Measurements from ENCODE around the gene VAT1.

Gene VAT1

DNA sequence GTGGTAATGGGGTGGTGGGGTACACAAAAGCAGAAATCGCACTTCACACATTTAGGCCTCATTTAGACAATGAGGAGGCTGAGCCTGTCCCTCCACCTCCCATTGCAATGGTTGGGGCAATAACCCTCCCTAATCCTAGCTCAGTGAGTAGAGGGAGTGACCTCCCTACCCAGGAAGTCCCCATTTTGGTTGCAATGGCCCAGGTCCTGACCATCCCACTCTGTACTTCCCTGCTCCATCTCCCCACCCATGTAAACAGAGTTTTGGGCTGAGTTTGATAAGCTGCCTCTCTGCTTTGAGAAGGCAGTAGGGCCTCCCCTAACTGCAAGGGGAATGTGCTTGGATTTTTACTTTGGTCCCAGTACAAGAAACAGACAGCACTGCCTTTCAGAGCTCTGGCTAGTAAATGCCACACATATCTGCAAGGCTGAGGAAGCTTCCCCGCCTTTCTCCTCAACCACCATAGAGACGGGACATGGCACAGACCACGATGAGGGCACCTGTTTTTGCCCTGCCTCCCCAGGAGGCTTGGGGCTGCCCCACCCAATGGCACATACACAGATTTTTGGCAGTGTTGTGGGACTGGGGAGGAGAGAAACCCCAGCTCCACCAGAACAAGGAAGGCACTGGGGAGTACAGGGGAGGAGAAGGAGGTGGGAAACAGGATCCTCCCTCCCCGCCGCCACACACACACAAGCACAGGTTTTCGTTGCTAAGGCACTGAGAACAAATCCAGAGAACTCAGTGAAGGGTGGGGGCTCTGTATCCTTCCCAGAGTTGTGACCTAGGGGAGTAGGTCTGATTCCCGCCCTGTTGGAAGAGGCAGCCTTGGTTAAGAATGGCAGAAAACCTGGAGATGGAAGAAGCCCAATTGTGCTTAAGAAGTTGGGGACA lies 7.3 kb downstream of the VAT1 start:
- Histone ChIP-seq H3K27me3 (replicated peaks) (no peaks in the 10 kb centered on the region), H3K27ac (no peak overlapping the region), H3K4me3 (ENCODE audit: low read depth, low read length) (no peak overlapping the region), H3K36me3 (replicated peaks) (peaks cover 50% of the 10 kb centered on the region)
- no peak for DNase-seq
- in situ Hi-C loops (cut with HindIII; ENCODE audit: low pct_ligation_motif_present, low sequenced_read_pairs) = no loop called here
- TF ChIP-seq, protein P1, sequence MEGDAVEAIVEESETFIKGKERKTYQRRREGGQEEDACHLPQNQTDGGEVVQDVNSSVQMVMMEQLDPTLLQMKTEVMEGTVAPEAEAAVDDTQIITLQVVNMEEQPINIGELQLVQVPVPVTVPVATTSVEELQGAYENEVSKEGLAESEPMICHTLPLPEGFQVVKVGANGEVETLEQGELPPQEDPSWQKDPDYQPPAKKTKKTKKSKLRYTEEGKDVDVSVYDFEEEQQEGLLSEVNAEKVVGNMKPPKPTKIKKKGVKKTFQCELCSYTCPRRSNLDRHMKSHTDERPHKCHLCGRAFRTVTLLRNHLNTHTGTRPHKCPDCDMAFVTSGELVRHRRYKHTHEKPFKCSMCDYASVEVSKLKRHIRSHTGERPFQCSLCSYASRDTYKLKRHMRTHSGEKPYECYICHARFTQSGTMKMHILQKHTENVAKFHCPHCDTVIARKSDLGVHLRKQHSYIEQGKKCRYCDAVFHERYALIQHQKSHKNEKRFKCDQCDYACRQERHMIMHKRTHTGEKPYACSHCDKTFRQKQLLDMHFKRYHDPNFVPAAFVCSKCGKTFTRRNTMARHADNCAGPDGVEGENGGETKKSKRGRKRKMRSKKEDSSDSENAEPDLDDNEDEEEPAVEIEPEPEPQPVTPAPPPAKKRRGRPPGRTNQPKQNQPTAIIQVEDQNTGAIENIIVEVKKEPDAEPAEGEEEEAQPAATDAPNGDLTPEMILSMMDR (IDR thresholded peaks at IDR 0.05; ENCODE audit: low read depth, low read length, missing control alignments) = no peak

DNA sequence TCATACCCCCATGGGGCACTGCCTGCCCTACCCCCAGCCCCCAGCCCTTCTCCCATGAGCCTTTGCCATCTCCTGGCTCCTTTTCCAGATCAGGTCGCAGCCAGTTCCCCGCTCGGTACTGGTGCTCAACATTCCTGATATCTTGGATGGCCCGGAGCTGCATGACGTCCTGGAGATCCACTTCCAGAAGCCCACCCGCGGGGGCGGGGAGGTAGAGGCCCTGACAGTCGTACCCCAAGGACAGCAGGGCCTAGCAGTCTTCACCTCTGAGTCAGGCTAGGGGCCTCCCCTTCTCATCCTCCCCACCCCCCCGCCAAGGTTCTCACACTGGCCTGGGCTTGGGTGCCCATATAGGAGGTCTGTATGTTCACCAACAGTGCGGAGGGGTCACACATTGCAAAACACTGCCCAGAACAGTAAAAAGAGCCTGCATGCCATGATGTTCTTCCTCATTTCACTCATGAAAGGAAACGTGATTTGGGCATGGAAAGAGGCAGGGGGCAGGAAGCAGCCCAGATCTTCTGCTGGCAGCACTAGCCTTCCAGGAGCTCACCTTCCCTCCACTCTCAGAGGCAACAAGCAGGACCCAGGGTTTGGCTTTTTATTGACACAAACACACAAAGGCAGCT lies 8.1 kb downstream of the VAT1 start:
- Histone ChIP-seq H3K27ac (no peak overlapping the region), H3K27me3 (replicated peaks) (no peaks in the 10 kb centered on the region), H3K36me3 (replicated peaks) (peaks cover 50% of the 10 kb centered on the region), H3K4me3 (ENCODE audit: low read depth, low read length) (no peak overlapping the region)
- TF ChIP-seq, protein P1 (IDR thresholded peaks at IDR 0.05; ENCODE audit: low read depth, low read length, missing control alignments) = no peak
- in situ Hi-C loops (cut with HindIII; ENCODE audit: low pct_ligation_motif_present, low sequenced_read_pairs) = no loop called here
- DNase-seq = no peak

DNA sequence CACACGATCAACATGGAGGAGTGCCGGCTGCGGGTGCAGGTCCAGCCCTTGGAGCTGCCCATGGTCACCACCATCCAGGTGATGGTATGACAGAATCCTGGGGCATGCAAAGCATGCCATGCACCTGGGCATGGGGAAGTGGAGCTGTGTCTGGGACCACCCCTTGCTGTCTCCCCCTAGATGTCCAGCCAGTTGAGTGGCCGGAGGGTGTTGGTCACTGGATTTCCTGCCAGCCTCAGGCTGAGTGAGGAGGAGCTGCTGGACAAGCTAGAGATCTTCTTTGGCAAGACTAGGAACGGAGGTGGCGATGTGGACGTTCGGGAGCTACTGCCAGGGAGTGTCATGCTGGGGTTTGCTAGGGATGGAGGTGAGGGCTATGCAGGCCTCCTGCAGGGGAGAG lies 8.9 kb downstream of the VAT1 start:
- Histone ChIP-seq H3K4me3 (ENCODE audit: low read depth, low read length) (no peak overlapping the region), H3K27me3 (replicated peaks) (no peaks in the 10 kb centered on the region), H3K27ac (no peak overlapping the region), H3K36me3 (replicated peaks) (peaks cover 43% of the 10 kb centered on the region)
- TF ChIP-seq, protein P1 (IDR thresholded peaks at IDR 0.05; ENCODE audit: low read depth, low read length, missing control alignments) = no peak
- DNase-seq = no peak
- in situ Hi-C loops (cut with HindIII; ENCODE audit: low pct_ligation_motif_present, low sequenced_read_pairs) = no loop called here

DNA sequence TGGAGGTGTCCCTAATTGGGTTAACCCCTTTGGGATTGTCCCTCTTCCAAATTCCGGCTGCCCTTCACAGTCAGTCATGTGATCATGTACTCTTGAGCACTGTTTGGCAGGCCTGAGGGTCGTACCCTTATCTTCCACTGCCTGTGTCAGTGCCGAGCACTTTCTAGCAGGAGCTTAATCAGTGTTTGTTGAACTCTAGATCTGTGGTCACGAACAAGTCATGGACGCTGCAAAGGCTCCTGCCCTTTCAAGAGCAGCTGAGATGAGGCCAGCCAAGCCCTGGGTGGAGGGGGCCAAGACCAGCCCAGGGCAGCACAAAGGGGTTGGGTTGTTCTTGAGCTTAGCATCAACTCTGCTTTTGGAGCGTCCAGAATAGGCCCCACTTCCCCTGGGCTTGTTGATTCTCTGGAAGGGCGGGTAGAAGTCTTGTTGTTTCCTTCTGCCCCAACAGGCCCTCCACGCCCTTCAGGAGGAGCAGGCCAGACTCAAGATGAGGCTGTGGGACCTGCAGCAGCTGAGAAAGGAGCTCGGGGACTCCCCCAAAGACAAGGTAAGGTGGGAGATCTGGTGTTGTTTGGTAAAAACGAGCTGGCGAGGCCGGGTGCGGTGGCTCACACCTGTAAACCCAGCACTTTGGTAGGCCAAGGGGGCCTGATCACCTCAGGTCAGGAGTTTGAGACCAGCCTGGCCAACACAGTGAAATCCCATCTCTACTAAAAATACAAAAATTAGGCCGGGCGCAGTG lies 10.3 kb downstream of the VAT1 start:
- no peaks in the 10 kb centered on the region for H3K27me3 ChIP-seq (replicated peaks)
- peaks cover 36% of the 10 kb centered on the region for H3K36me3 ChIP-seq (replicated peaks)
- DNase-seq = no peak
- H3K27ac ChIP-seq = no peak overlapping the region
- TF ChIP-seq, protein P1 (IDR thresholded peaks at IDR 0.05; ENCODE audit: low read depth, low read length, missing control alignments) = no peak
- no peak overlapping the region for H3K4me3 ChIP-seq (ENCODE audit: low read depth, low read length)
- in situ Hi-C loops (cut with HindIII; ENCODE audit: low pct_ligation_motif_present, low sequenced_read_pairs) = no loop called here

DNA sequence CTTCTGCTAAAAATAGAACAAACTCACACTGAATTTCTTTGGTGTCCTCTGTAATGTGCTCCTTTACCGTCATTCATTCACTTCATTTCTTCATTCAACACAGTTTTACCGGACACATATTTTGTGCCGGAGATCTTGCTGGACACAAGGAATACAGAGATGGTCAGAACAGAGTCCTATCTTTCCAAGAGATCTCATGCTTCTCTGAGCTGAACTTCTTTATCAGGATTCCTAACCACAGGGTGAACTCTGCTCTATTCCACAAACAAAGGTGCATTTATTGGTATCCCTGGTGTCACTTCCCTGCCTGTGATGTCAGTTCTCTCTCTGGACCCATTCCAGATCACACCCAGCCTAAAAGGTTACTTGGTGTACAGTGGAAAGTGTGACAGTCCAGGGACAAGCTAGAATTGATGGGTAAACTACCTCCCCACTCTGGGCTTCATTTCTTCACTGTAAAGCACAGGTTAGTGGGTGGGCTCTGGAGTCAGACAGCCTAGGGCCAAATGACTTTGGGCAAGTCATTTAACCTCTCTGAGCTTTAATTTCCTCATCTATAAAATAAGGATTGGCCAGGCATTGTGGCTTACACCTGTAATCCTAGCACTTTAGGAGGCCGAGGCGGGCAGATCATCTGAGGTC lies 11.4 kb downstream of the VAT1 start:
- Histone ChIP-seq H3K36me3 (replicated peaks) (peaks cover 27% of the 10 kb centered on the region), H3K27me3 (replicated peaks) (no peaks in the 10 kb centered on the region), H3K27ac (no peak overlapping the region), H3K4me3 (ENCODE audit: low read depth, low read length) (no peak overlapping the region)
- no peak for DNase-seq
- TF ChIP-seq, protein P1 (IDR thresholded peaks at IDR 0.05; ENCODE audit: low read depth, low read length, missing control alignments) = no peak
- in situ Hi-C loops (cut with HindIII; ENCODE audit: low pct_ligation_motif_present, low sequenced_read_pairs) = no loop called here
